ENCODE measurements around the gene STEAP4. TPM values are rescaled to one million over a fixed set of nuclear protein-coding genes. Genes with fewer than 3 reads are reported as not detected.

Gene STEAP4
- total RNA-seq, 4 donors from 2014 or later: 45.2 to 239 (median 82.2) TPM

Other genes starting within 250 kb of the STEAP4 start
- gene SRI, start 86.9 kb downstream of the STEAP4 start, total RNA-seq: 10 to 100 TPM; 49.8 to 83.7 (median 52.8) TPM